ENCODE measurements around the gene FXYD4.

GRCh38 chr10:43352951-43353350, 18.5 kb upstream of the FXYD4 start:
- no peak for TF ChIP-seq ZFX (IDR thresholded peaks at IDR 0.05)
- TF ChIP-seq, protein P1, sequence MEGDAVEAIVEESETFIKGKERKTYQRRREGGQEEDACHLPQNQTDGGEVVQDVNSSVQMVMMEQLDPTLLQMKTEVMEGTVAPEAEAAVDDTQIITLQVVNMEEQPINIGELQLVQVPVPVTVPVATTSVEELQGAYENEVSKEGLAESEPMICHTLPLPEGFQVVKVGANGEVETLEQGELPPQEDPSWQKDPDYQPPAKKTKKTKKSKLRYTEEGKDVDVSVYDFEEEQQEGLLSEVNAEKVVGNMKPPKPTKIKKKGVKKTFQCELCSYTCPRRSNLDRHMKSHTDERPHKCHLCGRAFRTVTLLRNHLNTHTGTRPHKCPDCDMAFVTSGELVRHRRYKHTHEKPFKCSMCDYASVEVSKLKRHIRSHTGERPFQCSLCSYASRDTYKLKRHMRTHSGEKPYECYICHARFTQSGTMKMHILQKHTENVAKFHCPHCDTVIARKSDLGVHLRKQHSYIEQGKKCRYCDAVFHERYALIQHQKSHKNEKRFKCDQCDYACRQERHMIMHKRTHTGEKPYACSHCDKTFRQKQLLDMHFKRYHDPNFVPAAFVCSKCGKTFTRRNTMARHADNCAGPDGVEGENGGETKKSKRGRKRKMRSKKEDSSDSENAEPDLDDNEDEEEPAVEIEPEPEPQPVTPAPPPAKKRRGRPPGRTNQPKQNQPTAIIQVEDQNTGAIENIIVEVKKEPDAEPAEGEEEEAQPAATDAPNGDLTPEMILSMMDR (conservative IDR thresholded peaks at IDR 0.05): no peak

All from C4-2B (cell line).